Measurements from ENCODE around the gene AANAT. TPM values are rescaled to one million over a fixed set of nuclear protein-coding genes. Genes with fewer than 3 reads are reported as not detected.

AANAT gene
- total RNA-seq, 1 donor from 2014 or later: 0.55 TPM

DNA sequence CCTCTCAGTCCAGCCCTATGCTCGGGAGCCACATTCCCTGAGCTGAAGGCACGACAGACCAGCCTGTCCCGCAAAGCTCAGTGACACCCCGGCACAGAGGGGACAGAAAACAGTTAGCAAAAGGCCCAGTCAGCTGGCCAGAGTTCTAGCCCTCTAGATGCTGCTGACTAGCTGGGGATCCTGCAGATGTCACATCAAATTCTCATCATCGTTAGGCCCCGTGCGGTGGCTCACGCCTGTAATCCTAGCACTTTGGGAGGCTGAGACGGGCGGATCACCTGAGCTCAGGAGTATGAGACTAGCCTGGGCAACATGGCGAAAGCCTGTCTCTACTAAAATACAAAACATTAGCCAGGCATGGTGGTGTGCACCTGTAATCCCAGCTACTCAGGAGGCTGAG is 31.7 kb upstream of the AANAT start:
- H3K36me3 Mint-ChIP-seq (ENCODE audit: low read depth): peaks cover 7% of the 10 kb centered on the region
- H3K27ac Mint-ChIP-seq: no peak overlapping the region
- ATAC-seq (ENCODE audit: low read depth) (no peak), DNase-seq (no peak)
- no peak overlapping the region for H3K4me3 Mint-ChIP-seq
- no peaks in the 10 kb centered on the region for H3K27me3 Mint-ChIP-seq
- peaks cover 81% of the 10 kb centered on the region for H3K4me1 Mint-ChIP-seq
- H3K9me3 Mint-ChIP-seq: no peaks in the 10 kb centered on the region
- POLR2A ChIA-PET: interaction anchor here (0.7 kb wide), 1 partner anchor 12 kb away, joined by 3 read pairs; no protein-coding TSS in a partner anchor
- CTCF ChIA-PET: interaction anchor here (1.6 kb wide), 1 partner anchor 38 kb away, joined by 4 read pairs; no protein-coding TSS in a partner anchor
- intact Hi-C loops (cut with micrococcal nuclease): no loop called here
- TF ChIP-seq, protein P1, sequence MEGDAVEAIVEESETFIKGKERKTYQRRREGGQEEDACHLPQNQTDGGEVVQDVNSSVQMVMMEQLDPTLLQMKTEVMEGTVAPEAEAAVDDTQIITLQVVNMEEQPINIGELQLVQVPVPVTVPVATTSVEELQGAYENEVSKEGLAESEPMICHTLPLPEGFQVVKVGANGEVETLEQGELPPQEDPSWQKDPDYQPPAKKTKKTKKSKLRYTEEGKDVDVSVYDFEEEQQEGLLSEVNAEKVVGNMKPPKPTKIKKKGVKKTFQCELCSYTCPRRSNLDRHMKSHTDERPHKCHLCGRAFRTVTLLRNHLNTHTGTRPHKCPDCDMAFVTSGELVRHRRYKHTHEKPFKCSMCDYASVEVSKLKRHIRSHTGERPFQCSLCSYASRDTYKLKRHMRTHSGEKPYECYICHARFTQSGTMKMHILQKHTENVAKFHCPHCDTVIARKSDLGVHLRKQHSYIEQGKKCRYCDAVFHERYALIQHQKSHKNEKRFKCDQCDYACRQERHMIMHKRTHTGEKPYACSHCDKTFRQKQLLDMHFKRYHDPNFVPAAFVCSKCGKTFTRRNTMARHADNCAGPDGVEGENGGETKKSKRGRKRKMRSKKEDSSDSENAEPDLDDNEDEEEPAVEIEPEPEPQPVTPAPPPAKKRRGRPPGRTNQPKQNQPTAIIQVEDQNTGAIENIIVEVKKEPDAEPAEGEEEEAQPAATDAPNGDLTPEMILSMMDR (IDR thresholded peaks at IDR 0.05): no peak

DNA sequence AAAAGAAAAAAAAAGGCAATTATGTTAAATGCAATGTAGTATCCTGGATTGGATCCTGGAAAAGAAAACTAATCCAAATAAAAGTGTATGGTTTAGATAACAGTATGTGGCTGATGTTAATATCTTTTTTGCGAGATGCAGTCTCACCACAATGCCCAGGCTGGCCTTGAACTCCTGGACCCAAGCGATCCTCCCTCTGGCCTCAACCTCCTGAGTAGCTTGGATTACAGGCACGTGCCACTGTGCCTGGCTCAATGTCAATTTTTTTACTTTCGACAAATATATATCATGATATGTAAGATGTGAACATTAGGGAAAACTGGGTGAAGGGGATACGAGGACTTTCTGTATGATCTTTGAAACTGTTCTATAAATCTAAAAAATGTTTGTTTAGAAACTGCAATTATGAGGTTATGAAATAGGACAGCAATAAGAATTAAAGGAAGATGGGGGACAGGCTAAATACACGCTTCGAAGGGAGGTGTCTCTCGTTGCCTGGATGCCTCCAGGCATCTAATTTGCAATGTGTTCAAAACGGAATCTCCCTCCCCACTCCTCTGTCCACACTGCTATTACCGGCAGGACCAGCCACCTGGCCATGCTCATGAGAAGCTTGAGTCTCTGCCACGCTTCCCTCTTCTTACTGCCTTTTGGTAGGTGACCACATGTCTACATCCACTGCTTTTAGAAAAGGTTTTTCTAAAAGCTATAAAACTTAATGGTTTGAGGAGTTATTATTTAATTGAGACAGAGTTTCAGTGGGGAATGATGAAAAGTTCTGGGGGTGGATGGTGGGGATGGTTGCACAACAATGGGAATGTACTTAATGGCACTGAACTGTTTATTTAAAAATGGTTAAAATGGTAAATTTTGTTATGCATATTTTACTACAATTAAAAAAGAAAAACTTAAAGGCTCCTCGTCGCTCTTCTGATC is 29.7 kb upstream of the AANAT start:
- ATAC-seq (ENCODE audit: low read depth): no peak
- intact Hi-C loops (cut with micrococcal nuclease): no loop called here
- Mint-ChIP-seq H3K27me3 (no peaks in the 10 kb centered on the region), H3K4me3 (no peak overlapping the region), H3K27ac (no peak overlapping the region), H3K9me3 (no peaks in the 10 kb centered on the region), H3K4me1 (peaks cover 81% of the 10 kb centered on the region), H3K36me3 (ENCODE audit: low read depth) (peaks cover 7% of the 10 kb centered on the region)
- DNase-seq: no peak
- ChIA-PET POLR2A (interaction anchor here (0.6 kb wide), 1 partner anchor 10 kb away, joined by 3 read pairs; no protein-coding TSS in a partner anchor), CTCF (no interaction called here)
- TF ChIP-seq, protein P1 (IDR thresholded peaks at IDR 0.05): no peak

DNA sequence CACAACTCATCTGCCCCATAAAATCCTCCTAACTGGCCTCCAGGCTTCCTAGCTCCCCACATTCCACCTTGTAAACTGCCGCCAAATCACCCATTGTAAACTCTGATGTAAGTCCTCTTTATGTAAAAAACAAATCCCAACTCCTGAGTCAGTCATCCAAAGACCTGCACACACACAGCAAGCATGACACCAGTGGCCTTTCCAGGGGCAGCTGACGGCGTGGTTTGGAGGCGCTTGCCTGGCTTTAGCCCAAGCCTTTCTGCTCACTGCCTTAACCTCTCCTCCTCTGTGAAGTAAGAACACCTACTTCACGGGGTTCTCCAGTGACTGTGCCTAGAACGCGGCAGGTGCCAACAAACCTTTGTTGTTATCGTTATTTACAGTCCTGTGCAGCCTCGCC is 28.5 kb upstream of the AANAT start:
- ChIA-PET POLR2A (interaction anchor here (0.7 kb wide), 1 partner anchor 222 kb away, joined by 3 read pairs; no protein-coding TSS in a partner anchor), CTCF (interaction anchor here (1.2 kb wide), 1 partner anchor 30 kb away, joined by 3 read pairs; no protein-coding TSS in a partner anchor)
- intact Hi-C loops (cut with micrococcal nuclease): no loop called here
- H3K4me3 Mint-ChIP-seq: no peak overlapping the region
- H3K27ac Mint-ChIP-seq: no peak overlapping the region
- DNase-seq: no peak
- TF ChIP-seq, protein P1 (IDR thresholded peaks at IDR 0.05): no peak
- peaks cover 7% of the 10 kb centered on the region for H3K36me3 Mint-ChIP-seq (ENCODE audit: low read depth)
- no peaks in the 10 kb centered on the region for H3K9me3 Mint-ChIP-seq
- peaks cover 81% of the 10 kb centered on the region for H3K4me1 Mint-ChIP-seq
- no peak for ATAC-seq (ENCODE audit: low read depth)
- no peaks in the 10 kb centered on the region for H3K27me3 Mint-ChIP-seq

DNA sequence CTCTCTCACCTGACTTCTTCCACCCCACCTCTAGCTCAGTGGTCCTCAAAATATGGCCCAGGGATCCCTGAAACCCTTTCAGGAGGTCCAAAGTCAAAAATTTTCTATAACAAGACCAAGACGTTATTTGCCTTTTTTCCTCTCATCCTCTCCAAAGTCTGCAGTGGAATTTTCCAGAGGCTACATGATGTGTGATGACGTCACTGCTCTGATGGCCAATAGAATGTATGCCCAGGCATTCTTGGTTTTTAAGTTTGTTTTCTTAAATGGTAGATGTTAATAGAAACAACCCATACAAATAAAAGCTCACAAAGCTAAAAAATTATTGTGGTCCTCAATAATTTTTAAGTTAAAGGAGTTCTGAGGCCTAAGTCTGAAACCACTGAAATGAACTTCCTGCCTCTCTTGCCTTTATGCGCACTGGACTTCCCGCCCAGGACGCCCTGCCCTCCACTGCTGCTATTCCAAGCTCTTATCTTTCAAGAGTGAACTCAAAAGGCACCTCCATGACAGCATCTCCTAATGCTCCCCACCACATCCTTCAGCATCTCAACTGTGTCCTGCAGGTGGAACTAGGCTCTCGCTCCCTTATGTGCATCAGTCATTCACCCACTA is 28.0 kb upstream of the AANAT start:
- no peak overlapping the region for H3K4me3 Mint-ChIP-seq
- no peaks in the 10 kb centered on the region for H3K9me3 Mint-ChIP-seq
- no peaks in the 10 kb centered on the region for H3K27me3 Mint-ChIP-seq
- ChIA-PET POLR2A (no interaction called here), CTCF (interaction anchor here (1.2 kb wide), 1 partner anchor 30 kb away, joined by 3 read pairs; no protein-coding TSS in a partner anchor)
- ATAC-seq (ENCODE audit: low read depth) (no peak), DNase-seq (no peak)
- TF ChIP-seq, protein P1 (IDR thresholded peaks at IDR 0.05): no peak
- intact Hi-C loops (cut with micrococcal nuclease): no loop called here
- peaks cover 81% of the 10 kb centered on the region for H3K4me1 Mint-ChIP-seq
- H3K27ac Mint-ChIP-seq: no peak overlapping the region
- peaks cover 6% of the 10 kb centered on the region for H3K36me3 Mint-ChIP-seq (ENCODE audit: low read depth)
